T47D (cell line): Measurements from ENCODE around the gene RGP1.

Experiments
- DNase-seq, 2 experiments: peaks; one replicate each; pipeline versions ENCODE4 v3.0.0 to v3.0.0-alpha.2; 2011 to 2012; ENCODE audit warnings: low read depth in 1 of 2, low spot score in 1 of 2
- JUND ChIP-seq: IDR thresholded peaks from 2 replicates; pipeline ENCODE4 v1.6.1; 2012; ENCODE audit warnings: low read depth
- in situ Hi-C: cut with HindIII; loops from 2 replicates; pipeline ENCODE4 v1.10.0; 2016; ENCODE audit warnings: low sequenced_read_pairs, low pct_unique_long_range_greater_than_20kb

RGP1 gene

GRCh38 chr9:35712762-35713400, 36.2 kb upstream of the RGP1 start:
- peak in 1 of 2 experiments; percentile 69 for DNase-seq
- no peak for TF ChIP-seq JUND
- in situ Hi-C loops = no loop called here

DNA sequence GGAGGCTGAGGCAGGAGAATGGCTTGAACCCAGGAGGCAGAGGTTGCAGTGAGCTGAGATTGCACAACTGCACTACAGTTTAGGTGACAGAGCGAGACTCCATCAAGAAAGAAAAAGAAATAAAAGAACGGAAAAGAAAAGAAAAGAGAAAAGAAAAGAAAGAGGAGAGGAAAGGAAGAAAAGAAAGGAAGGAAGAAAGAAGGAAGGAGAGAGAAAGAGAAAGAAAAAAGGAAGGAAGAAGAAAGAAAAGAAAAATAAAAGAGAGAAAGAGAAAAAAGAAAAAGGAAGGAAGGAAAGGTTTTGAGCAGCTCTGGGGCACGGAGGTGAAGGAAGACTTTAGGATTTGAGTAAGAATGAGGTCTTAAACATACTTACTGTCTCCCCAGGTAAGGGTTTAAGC, 35.5 kb upstream of the RGP1 start:
- no peak for DNase-seq
- in situ Hi-C loops = no loop called here
- TF ChIP-seq JUND = no peak

DNA sequence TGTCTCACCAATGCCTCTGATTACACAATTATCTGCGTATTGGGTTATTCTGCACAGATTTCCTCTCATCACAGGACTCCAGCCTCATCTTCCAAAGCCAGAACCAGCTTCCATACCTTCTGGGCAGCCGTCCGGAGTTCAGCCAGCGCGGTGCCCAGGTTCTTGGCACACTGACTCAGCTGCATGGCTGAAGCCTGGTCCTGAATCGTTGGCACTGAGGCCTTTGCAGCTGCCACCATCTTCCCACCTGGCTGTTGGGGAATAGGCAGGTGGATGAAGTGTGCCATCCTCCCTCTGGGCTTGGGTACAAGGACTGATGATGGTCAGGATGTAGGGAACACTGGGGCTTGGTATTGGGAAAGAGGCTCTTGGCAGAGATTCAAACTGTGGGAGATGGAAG, 35.0 kb upstream of the RGP1 start:
- DNase-seq = no peak
- in situ Hi-C loops = no loop called here
- no peak for TF ChIP-seq JUND

GRCh38 chr9:35714579-35715252, 34.4 kb upstream of the RGP1 start:
- in situ Hi-C loops = no loop called here
- DNase-seq = no peak
- TF ChIP-seq JUND = no peak

DNA sequence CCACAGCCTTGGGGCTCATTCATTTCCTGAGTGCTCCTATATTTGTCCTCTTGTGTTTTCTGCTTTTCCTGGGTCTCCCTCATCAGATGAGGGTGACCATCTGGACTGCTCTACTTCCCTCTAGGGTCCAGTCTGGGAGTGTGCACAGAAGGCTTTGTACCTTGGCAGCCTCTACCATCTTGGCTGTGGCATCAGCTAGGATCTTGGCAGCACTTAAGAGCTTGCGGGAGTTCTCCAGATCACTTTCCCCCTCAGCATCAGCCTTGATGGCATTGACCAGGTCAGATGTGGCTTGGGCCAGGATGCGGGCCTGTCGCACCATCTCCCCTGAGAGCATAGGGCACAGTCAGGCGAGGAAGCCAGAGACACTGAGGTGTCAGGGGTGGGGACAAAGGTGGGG, 32.9 kb upstream of the RGP1 start:
- no peak for TF ChIP-seq JUND
- in situ Hi-C loops = no loop called here
- DNase-seq = no peak

DNA sequence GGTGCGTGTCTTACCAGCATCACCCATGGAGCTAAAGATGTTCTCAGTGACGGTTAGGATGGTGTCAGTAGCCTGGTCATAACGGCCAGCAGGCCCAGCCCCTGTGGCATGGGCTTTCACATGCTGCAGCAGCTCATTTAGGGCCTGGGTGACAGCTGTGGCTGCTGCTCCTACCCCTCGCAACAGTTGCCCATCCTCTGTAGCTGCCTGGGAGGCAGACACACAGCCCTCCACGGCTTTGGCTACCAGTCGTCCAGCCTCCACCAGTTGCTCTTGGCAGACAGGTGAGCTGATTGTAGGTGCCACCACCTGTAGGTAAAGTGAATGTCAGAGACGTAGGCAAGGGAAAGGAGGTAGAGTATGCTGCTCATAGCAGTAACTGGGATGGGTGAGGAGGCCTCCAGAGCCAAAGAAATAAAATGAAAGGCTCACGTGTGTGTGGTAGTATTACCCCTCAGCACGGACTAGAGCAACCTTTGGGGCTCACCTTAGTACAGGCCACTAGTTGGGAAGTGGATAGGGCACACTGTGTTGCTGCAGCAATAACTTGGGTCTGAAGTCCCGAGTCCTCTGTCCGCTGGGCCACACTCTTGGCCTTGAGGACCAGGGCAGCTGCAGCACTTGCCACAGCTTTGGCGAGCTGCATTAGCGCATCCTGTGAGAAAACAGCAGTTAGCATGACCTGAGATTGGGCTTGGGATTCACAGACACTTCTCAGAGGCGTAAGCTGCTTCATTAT, 31.8 kb upstream of the RGP1 start:
- in situ Hi-C loops = no loop called here
- no peak for DNase-seq
- no peak for TF ChIP-seq JUND

DNA sequence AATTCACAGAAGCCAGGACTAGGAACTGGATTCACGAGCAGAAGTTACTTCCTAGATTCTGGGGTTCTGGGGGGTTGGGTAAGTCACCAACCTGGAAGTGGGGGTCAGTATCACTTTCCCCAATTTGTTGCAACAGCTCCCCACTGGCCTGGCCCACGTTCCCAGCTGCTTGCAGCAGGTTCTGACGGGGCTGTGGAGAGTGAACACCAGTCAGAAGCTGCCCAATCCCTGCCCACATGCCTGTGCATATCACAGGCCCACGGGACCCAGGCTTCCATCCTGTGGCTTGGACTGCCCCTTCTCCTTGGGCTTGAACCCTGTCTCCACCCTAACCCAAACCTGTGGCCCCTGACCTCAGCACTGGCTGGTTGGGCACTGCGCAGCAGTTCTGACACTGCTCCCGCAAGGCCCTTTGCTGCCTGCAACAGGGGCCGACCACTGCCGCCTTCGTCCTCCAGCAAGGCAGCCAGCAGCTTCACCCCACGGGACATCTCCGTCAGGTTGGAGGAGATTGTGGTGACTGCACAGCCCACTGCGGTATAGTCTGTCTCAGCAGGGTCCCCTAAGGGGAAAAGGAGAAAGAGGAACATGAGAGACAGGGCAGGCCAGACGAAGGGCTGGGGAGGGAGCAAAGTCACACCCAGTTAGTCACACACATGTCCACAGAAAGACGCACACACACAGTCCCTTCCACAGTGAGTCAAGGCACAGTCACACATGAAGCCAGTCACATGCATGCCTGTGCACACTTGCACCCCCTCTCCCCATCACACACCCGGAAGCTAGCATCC, 30.2 kb upstream of the RGP1 start:
- no peak for TF ChIP-seq JUND
- in situ Hi-C loops = no loop called here
- no peak for DNase-seq

GRCh38 chr9:35719546-35719945, 29.5 kb upstream of the RGP1 start:
- in situ Hi-C loops = no loop called here
- no peak for DNase-seq
- TF ChIP-seq JUND = no peak

- TF ChIP-seq JUND = no peak
- in situ Hi-C loops = no loop called here
- DNase-seq = no peak
These were observed 25.7 kb upstream of the RGP1 start for GRCh38 chr9:35723426-35723825.

GRCh38 chr9:35723908-35724307, 25.2 kb upstream of the RGP1 start:
- TF ChIP-seq JUND = no peak
- in situ Hi-C loops = no loop called here
- DNase-seq = no peak

- TF ChIP-seq JUND = no peak
- in situ Hi-C loops = no loop called here
- DNase-seq = no peak
These were observed 23.7 kb upstream of the RGP1 start for GRCh38 chr9:35725362-35725761.

- peak; percentile 49 to 71 for DNase-seq
- in situ Hi-C loops = no loop called here
These were observed 22.2 kb upstream of the RGP1 start for GRCh38 chr9:35726931-35727330.

DNA sequence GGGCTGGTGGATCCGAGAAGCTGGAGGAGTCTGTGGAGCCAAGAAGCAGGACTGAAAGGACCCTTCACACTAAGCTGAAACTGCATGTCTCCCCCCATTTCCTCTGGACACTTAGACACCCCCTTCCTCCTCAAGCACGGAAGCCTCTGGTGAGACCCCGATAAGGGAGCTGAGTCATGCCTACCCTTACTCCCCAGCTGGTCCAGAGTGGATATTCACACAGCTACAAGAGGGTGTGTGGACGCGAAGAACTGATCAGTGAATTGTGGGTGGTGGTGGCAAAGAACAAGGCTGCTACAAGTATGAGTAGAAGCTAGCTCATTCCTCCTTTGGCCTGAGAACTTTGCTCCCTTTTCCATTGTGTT, 21.4 kb upstream of the RGP1 start:
- in situ Hi-C loops = no loop called here
- no peak for TF ChIP-seq JUND
- DNase-seq = no peak

More at GRCh38 chr9:35726931-35727330, 22.2 kb upstream of the RGP1 start:
- TF ChIP-seq JUND = no peak
